Activated CD4-positive, alpha-beta T cell treated with anti-CD3 and anti-CD28 coated beads for 1 hour (primary cell): ENCODE results near the gene SLC39A2.
"Not testable (repeated sequence)": the region's sequence is repeated elsewhere in the genome, so short reads cannot be mapped to it uniquely, and the experiment has no call there.

Source experiments
- DNase-seq: peaks from one replicate; pipeline ENCODE4 v3.0.0-alpha.2; 2020

Gene SLC39A2, protein sequence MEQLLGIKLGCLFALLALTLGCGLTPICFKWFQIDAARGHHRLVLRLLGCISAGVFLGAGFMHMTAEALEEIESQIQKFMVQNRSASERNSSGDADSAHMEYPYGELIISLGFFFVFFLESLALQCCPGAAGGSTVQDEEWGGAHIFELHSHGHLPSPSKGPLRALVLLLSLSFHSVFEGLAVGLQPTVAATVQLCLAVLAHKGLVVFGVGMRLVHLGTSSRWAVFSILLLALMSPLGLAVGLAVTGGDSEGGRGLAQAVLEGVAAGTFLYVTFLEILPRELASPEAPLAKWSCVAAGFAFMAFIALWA

DNA sequence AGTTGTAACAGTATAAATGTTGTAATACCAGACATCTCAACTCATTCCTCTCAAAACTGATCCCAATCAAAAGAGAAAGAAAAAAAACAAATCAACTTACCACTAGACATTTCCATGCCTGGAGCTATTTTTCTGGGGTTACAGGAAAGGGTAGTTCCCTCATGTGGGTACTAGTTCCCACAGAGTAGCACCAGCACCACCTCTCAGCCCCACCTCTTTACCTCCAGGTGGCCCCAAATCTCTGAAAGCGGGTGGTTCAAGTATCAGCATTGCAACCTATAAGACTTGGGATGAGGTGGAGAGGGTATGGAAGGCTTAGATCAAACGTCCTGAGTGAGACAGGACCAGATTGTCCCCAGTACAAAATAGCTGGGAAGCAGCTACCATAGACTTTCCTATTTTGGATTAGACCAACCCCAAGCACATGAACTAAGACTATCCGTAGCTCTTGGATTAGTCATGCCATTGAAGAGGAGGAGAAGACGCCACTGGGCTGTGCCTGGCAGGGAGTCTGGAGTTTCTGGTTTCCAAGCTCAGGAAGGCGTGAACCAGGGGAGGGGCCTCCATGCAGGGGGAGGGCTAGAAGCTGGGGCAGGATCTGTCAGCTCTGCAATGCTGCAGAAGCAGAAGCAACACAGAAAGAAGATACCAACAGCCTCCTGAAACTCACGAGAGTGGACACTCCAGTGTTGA, at the start of gene SLC39A2:
SLC39A2 (plus strand) TSS at position 620 of the 693 bp plus-strand sequence. CDS start 154 bp downstream, outside the sequence.
- DNase-seq = no peak

DNA sequence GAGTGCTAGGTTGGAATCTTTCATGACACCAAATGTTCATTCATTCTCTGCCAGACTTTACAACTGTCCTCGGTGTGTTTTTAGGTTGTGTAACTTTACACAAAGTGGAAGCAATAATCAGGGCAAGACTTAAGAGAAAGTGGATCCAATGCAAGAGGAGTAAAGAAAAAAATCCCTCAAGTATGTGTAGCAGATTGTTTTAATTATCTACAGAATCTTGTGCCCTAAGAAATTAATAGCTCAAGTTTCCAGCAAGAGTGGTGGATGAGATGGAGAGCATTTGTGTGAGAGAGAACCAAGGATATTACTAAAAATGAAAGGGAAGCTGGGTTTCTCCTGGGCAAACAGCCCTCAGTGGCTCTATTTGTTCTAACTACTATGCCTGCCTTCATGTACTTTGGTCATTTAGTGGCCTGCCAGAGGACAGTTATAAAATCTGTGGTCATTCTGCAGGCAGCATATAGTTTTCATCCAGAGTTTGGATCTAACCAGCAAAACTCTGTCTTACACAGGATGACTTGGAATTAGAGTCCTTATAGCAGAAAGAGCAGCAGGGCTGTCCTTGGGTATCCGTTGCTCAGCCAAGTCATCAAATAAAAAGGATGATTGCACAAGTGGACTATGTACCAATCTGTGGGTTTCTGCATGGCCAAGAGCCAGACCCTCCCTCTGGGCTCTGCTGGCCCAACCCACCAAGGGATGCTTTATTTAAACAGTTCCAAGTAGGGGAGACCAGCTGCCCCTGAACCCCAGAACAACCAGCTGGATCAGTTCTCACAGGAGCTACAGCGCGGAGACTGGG, 44.2 kb upstream of the SLC39A2 start, which contains the start of gene RNASE2:
RNASE2 (plus strand) TSS at position 752 of the 802 bp plus-strand sequence. CDS start 285 bp downstream, outside the sequence.
- not testable (repeated sequence) for DNase-seq

DNA sequence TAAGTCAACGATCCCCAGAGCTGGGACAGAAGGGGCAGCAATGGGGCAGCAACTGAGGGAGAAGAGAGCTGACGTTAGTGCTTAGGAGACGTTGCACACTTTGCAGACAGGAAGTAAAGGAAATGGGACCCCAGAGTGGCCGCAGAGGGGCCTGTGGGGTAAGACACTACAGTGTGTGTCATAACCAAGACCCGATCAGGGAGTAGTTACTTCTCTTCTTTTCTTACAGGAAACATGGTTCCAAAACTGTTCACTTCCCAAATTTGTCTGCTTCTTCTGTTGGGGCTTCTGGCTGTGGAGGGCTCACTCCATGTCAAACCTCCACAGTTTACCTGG, 43.6 kb upstream of the SLC39A2 start:
- DNase-seq = not testable (repeated sequence)

DNA sequence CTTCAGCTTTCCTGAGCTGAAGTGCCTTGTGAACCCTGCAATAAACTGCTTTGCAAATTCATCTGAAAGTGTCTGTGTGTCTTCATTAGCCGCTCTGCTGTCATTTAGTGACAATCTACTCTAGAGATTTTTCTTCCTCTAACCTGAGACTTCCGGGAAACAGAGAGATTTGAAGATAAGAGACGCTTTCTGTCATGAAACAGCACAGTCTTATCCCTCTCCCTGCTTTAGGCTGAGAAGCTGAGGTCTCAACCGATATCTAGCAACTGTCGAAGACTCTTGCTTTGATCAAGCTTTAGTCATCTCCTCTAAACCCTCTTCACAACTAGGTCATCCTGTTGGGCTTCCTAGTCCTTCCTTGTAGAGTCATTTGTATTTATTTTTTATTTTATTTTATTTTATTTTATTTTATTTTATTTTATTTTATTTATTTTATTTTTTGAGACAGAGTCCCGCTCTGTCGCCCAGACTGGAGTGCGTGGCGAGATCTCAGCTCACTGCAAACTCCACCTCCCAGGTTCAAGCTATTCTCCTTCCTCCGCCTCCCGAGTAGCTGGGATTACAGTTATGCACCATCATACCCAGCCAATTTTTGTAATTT, 42.6 kb upstream of the SLC39A2 start:
- DNase-seq = no peak

DNA sequence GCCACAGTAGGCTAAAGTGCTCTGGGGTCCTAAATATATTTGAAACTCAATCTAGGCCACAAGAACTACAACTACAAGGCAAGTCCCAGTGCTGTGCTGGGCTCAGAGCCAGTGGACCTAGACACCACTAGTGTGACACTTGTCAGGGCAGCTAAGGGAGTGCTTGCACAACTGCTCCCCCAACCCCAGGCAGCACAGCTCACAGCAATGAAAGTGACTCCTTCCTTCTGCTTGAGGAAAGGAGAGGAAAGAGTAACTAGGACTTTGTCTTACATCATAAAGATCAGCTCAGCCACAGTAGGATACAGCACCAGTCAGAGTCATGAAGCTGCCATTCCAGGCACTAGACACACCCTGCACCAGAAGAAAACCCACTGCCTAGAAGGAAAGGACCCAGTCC, 40.1 kb upstream of the SLC39A2 start:
- not testable (repeated sequence) for DNase-seq

DNA sequence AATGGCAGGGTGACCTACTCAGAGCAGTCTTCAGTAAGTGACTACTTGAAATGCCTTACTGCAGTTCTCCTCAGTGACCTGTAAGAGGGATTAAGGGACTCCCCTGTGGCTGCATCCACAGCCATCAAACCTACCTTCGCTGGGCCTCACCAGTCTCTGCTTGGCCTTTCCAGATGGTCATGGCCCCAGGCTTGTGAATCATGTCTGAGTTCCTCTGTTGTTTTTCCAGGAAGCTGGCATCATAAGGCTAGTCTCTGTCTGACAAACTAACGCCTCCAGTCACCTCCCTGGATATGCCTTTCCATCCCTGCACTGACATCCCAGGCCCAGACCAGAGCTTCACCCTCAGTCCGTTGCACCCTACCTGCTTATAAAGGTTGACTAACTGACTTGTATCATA, 29.8 kb upstream of the SLC39A2 start:
- no peak for DNase-seq

DNA sequence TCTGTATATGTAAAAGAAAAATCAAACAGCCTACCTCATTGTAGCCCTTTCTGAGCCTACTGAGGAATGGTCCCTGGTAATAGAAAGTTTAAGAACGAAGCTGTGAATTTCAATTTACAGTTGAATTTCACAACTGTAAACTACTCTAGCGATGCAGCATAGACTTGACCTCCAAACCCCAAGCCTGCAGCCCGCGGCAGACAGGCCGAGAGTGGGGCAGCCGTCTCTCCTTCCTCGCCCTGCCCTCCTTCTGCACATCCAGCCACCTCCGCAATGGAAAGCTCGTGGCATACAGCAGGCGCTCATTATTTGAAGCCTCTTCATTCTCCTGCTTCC, 28.5 kb upstream of the SLC39A2 start:
- DNase-seq = no peak

DNA sequence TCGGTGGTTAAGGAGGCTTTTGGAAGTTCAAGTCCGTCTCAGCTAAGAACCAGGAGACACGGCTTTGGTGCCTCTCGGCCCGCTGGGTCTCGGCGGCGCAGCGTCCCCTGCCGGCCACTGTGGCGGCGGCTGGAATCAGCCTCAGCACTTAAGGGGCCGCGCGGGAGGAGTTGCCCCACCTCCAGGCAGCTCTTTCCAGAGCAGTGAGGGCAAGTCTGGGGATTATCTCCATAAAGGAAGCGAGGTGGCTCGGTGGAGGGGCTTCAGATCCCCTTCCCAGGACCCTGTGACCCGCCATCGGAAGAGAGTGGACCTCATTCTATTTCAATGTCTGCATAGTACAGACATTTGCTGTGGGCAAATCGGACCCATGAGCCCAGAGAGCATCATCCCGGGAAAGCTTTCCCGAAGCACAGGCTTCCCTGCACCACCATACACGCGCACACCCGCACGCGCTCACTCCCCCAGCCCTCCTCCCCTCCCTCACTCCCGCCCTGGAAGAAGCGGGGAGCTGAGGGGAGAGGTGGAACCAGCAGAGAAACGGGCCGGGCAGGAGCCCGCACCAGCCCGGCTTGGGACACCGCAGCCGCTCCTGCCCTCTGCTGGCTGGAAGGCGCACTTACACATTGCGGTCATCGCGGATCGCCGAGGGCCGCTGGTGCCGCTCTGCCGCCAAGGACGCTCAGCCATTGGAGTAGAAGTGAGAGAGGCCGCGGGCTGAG, 27.9 kb upstream of the SLC39A2 start:
- DNase-seq = peak; percentile 60

DNA sequence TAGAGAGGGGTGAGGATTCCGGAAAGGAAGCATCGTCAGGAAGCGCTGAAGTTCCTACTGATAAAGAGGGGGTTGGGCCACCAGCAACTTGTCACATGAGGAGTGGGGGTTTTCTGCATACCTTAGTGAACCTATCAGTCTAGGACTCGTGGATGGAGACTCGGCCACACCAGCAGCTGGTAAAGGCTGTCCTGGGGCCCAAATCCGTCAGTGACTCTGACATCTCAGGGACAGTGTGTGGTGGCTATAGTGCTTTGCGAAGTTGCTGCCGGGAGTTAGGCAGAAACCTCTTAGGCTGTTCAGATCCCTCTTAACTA, 27.4 kb upstream of the SLC39A2 start:
- no peak for DNase-seq

DNA sequence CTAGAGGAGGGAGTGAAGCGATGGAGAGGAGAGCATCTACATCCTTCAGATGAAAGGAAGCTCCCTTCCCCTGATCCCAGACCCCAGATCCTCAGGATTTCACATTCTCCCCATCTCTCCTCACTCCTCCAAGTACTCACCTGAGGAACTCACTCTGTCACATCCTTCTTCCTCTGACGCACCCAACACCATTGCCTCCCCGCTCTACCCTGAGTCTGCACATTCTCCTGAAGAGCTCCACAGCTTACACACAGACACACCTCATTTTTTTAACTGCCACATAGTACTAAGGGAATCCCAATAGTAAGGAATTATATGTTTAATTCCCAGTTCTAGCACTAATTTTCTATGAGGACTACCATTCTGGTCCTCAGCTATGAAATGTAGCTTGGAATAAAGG, 25.6 kb upstream of the SLC39A2 start:
- DNase-seq = no peak

DNA sequence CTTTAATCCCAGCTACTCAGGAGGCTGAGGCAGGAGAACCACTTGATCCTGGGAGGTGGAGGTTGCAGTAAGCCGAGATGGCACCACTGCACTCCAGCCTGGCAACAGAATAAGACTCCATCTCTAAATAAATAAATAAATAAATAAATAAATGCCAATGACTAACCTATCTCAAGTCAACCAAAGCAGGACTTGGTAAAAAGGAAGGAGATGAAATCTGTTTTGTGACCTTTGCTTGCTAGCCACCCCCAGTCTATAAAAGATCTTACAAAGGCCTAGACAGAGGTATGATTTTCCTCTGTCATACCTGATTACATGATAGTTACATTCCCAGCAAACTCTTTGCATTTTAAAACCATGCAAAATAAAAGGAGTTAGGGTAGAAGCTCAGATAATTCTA, 22.8 kb upstream of the SLC39A2 start:
- DNase-seq = no peak

DNA sequence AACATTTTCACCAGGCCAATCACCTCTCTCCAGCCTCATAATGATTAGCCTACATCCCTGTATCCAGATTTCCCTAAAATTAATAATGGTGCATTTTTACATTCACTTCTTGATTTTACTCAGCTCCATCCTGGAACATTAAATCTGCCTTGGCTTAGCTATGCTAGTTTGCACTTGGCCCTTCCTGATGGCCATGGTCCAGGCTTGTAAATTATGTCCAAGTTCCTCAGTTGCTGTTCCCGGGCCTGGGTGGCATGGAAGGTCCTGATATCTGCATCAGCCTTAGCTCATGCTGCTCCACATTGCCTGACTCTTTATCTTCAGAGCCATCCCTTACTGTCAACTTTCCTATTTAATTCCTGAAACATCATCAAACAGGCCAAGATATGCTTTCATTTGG, 20.4 kb upstream of the SLC39A2 start:
- no peak for DNase-seq

DNA sequence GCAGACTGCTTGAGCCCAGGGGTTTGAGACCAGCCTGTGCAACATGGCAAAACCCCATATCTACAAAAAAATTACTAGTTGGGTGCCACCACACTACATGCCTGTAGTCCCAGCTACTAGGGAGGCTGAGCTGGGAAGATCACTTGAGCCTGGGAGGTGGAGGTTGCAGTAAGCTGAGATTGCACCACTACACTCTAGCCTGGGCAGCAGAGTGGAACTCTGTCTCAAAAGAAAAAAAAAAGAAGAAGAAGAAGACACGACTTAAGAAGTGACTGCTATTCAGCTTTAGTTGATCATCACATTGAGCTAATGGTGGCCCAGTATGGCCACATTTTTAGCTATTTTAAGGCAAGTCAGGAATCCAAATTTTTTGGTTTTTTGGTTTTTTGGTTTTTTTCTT, 18.2 kb upstream of the SLC39A2 start:
- no peak for DNase-seq

DNA sequence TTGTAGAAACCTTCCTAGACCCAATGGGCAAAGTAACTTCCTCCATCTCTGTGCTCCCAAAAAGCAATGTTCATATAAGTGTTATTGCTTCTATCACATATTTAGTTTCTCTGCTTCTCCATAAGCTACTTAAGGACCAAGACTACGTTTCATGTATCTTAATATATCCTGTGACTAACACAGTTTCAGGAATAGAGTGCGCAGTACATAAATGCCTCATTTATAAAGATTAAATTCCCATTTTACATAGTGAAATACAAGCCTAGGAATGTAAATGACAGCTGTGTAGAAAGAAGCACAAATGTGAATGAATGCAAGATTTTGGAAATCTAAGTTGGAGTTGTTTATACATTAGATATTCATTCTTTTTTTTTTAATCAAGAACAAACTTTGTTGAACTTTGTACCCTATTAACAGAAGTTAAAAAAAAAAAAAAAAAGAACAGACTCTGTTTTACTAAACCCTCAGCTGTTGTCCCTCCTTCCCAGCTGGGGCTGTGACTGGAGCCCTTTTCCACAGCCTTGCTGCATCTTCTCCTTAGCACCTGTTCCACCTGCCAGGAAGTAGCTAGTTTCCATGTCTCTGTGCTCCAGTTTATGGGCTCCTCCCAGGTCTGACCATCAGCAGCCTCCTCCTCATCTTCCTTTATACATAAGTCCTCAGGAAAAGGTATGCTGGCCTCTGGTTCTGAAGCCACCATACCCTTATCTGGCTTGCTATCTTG, 16.3 kb upstream of the SLC39A2 start:
- DNase-seq = no peak

DNA sequence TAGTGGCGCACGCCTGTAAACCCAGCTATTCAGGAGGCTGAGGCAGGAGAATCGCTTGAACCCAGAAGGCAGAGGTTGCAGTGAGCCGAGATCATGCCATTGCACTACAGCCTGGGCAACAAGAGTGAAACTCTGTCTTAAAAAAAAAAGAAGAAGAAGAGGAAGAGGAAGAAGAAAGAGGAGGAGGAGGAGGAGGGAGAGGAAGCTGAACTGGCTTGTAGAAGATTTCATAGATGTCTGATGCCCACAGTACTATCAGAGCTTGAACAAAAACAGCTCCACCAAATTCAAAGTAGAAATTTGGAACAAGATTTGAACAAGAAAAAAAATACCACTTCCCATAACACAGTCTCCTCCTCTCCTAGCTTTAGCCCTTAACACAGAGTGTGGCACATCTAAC, 13.4 kb upstream of the SLC39A2 start:
- DNase-seq = not testable (repeated sequence)

DNA sequence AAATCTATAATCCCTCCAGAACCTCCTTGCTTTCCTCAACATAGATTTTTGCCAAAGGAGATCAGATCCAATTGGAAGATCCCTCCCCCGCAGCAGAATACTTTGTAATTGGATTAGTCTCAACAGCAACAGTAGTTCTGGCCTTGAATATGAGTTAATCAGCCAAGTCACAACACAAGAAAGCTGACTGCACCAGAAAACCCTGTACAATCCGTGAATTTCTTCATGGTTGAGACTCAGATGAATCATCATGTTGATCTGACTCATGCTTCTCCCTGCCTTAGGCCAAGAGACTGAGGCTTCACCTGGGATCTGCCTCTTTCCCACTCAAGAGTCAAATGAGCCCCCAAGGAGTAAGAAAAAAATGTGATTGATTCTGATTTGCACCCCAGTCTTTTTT, 12.3 kb upstream of the SLC39A2 start:
- no peak for DNase-seq

DNA sequence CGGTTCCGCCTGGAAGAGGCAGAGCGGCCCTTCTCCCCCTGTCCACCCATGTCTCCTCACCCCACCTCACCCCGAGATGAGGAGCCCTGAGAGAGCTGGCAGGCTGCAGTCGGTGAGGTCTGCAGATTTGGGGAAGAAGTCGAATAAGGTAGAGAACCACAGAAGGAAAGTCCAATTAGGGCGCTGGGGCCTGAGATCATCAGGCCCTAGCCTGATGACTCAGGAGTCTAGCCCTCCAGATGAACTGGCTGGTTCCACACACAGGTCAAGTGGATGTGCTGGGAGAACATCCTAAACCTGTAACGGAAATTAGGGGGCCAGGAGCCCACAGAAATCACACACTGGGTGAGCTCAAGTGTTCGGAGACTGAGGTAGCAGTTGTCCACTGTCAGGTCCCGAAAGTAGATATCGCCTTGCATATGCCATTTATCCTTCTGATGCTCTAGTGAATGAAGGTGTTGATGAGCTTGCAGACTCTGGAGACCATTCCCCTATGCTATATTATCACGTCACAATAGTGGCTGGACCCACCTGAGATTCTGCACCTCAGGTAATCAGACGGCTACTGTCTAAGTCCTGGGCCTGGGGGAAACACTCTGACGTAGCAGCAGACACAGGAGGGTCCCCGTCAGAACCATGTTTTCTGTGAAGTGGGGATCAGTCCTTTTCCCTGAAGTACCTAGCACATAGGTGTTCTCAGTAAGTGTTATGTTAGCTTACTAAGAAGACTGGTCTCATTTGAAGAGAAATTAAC, 10.2 kb upstream of the SLC39A2 start:
- DNase-seq = no peak

DNA sequence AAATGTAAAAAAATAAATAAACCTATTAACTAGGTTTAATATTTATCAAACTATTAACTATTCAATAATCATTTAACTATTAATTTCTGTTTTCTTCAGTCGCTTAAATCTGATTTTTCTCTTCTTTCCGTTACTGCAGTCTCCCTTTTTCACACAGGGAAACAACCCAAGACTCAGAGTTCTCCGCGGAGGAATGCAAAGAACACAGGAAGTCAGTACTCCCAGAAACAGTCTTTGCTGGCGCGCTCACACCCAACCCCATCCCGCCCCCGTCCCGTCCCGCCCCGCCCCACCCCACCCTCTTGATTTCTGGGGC, 9.7 kb upstream of the SLC39A2 start:
- no peak for DNase-seq

DNA sequence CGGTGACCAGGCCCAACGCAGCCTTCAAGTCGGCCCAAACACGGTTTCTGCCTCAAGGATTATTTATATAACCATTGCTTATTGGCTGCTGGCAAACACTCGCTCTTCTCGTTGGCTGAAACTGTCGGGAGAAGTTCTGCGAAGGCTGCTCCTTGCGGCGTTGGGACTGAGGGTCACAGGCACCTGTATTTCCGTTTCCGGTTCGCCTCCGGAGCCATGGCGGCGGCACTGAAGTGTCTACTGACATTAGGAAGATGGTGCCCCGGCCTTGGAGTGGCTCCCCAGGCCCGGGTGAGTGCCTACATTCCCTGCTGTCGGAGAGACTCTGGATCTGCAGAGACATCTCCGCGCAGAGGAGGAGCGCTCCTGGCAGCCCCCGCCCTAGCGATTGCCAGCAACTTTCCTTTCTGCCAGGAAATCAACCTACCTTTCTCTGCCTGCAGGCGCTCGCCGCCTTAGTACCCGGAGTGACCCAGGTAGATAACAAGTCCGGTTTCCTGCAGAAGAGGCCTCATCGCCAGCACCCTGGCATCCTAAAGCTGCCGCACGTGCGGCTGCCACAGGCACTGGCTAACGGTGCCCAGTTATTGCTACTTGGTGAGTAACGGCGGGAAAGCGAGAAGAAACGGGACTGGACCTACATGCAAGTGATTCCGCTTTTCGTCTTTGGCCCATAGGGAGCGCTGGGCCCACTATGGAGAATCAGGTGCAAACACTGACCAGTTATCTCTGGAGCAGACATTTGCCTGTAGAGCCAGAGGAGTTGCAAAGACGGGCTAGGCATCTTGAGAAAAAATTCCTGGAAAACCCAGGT, 9.1 kb upstream of the SLC39A2 start, which contains the start of gene METTL17:
METTL17 (plus strand) TSS at position 194 of the 814 bp plus-strand sequence; CDS start at position 217, 23 bp downstream.
- peak; percentile 71 for DNase-seq

DNA sequence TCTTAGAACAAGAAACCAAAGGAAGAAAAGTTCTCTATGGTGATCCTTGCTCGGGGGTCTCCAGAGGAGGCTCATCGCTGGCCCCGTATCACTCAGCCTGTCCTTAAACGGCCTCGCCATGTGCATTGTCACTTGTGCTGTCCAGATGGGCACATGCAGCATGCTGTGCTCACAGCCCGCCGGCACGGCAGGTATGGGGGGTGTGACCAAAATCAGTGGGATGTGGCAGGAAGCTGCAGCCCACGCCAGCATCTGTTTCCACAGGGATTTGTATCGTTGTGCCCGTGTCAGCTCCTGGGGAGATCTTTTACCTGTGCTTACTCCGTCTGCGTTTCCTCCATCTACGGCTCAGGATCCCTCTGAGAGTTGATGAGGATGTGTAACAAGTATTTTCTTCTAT, 2.6 kb upstream of the SLC39A2 start:
- DNase-seq = no peak

DNA sequence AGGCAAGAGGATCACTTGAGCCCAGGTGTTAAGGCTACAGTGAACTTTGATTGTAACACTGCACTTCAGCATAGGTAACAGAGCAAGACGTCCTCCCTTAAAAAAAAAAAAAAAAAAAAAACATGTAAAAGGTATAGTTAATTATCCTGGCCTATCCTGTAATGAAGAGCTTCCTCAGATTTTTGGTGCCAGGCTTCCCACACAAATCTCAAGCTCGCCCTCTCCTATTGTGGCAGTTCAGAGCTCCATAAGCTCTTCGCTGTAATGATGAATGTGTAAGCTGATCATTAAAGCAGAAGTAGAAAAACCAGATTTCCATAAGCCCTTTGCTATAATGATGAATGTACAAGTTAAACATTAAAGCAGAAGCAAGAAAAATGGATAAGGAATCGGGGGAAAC, 2.0 kb upstream of the SLC39A2 start:
- no peak for DNase-seq
